Esophagus mucosa (tissue), 1 donor: ENCODE results near the gene DNAJC8. TPM values are rescaled to one million over a fixed set of nuclear protein-coding genes. Genes with fewer than 3 reads are reported as not detected.

ENCODE experiments used
- ATAC-seq: fragments of 200-7000 bp; cut with Tn5 transposase; one replicate; pipeline ENCODE4 v1.9.1; 2020
- total RNA-seq: library from RNA; stranded (reverse); gene quantifications from one replicate; pipeline ENCODE4 v1.2.4, GENCODE V29; 2023
- donor health status: DM: yes; HTN: yes; CAD: no.

Gene DNAJC8
- total RNA-seq, 1 donor from 2014 or later: 45.8 TPM

DNA sequence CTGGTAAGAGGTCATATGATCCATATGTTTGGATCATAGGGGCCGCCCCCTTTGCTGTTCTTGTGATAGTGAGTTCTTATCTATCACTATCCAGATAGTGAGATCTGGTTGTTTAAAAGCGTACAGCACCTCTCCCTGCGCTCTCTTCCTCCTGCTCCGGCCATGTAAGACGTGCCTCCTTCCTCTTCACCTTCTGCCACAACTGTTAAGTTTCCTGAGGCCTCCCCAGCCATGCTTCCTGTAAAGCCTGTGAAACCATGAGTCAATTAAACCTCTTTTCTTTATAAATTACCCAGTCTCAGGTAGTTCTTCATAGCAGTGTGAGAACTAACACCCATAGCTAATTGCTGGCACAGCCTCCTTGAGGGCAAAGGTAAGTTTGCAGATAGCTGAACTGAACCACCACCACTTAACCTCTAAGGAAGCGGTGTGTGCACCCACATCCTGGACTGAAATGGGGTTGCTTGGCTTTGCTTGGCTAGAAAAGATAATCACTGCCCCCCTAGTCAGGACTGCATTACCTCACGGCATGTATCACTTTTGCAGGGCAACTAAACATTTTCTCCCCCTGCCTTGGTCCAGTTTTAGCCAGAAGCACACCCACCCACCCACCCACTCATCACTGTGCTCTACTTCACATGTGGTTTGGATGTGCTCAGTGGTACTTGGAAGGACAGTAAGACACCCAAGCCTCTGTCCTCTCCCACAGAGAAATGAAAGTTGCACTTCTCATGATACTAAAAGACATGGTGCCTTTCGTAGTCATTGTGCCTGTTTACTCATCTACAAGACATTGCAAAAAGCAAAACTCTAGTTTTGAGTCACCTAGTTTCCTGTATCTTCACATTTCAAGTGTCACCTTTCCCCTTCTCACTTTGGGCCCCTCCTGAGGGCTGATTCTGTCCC, 33.2 kb downstream of the DNAJC8 start:
- ATAC-seq: peak; percentile 7

DNA sequence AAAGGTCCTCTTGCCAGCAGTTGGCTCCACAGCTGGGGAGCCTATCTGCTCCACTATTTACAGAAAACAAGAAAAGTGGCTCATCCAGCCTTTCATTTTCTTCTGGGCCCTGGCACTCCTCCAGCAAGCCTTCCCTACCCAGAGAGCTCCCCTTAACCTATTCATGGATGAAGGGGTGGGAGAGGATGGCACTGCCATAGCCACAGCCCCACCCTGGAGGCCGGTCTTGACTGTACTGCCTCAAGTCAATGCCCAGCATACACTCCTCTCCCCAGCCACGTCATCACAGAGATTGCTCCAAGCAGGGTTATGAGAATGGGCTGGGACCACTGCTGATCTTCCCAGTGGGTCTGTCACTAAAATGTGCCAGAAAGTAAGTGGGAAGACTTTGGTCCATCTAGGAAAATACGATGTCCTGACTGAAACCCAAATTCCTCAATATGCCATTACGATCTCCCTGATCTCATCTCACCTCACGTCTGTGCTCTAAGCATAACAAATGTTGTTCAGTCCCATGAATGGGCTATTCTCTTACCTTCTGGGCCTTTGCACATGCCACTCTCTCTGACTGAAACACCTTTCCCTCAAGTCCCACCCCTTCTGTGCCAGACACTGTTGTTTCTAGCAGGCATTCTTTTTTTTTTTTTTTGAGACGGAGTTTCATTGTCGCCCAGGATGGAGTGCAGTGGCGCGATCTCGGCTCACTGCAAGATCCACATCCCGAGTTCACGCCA, 35.0 kb downstream of the DNAJC8 start:
- ATAC-seq: no peak

DNA sequence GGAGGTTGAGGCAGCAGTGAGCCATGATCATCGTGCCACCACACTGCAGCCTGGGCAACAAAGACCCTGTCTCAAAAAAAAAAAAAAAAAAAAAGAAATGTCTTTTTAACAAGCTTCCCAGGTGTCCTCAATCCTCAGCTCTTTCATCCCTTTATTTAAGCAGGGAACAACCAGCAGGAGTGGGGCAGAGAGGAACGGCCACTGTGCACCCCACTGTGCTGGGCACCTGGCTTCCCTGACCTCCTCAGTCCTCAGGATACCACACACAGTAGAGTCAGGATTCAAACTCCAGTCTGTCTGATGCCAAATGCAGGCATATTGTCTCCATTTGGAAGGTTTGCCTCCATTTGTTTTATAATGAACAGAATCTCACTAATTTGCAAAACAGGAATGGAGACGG, 36.5 kb downstream of the DNAJC8 start:
- no peak for ATAC-seq

DNA sequence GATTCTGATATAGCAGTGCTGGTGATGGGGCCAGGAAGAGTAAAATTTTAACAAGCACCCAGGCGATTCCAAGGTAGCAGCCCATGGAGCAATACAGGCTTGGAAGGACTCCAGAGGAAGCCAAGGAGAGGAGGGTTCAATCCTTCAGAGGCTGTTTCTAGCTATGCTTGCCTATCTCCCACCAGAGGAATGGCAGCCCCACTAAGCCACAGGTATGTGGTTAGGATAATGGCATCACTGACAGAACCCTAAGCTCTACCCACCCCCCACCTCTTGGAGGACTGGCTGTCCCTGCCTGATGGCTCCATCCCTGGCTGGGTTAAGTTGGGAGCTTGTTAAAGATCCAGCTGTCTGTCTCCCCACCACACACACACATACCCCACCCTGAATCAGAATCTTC, 37.0 kb downstream of the DNAJC8 start:
- ATAC-seq: no peak

DNA sequence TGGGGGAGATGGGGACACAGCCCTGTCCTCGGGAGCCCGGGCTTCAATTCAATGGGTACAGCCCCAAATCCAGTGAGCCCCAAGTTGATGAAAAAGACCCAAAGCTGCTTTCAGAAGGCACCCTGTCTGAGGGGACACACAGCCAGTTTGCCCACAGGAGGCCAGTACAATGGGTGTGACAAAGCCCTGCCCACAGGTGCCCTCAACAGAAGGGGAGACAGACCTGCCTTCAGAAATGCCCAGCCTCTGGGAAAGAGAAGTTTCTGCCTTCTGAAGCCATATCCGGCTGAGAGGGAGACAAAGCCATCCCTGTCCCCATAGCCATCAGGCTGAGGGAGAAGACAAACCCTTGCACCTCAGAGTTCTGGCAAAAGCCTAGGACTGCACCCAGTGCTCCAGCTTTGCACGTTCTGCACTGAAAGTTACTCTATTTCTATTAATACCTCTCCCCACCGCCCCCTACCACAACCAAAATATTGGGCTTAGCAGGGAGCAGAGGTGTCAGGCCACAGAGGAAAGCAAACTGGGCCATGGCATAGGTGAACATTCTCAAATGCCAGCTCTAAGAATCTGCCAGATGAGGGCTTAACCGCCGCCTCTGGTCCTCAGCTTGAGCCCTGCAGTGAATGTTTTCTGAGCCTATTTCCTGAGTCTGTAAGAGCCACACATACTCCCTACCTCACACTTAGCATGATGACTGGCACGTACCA, 38.3 kb downstream of the DNAJC8 start:
- ATAC-seq: no peak

DNA sequence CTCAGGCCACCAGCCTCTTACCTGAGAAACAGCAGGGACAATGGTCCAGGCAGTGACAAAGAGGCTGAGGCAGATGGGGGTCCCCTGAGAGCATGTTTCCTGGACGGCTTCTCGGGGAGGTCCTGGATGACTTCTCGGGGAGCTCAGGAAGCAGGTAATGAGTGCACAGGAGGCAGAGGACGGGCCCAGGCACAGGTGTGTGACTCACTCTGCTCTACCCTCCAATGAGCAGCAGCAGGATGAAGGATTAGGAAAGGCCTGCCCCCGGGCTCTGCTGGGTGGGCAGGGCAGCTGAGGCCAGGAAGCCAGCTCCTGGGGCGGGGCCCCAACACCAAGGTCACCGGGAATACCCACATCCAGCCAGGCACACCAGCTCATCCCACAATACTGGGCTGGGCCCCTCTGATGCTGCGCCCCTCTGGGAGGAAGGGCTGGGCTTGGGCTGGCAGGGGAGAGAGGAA, 39.1 kb downstream of the DNAJC8 start:
- ATAC-seq: peak; percentile 95

DNA sequence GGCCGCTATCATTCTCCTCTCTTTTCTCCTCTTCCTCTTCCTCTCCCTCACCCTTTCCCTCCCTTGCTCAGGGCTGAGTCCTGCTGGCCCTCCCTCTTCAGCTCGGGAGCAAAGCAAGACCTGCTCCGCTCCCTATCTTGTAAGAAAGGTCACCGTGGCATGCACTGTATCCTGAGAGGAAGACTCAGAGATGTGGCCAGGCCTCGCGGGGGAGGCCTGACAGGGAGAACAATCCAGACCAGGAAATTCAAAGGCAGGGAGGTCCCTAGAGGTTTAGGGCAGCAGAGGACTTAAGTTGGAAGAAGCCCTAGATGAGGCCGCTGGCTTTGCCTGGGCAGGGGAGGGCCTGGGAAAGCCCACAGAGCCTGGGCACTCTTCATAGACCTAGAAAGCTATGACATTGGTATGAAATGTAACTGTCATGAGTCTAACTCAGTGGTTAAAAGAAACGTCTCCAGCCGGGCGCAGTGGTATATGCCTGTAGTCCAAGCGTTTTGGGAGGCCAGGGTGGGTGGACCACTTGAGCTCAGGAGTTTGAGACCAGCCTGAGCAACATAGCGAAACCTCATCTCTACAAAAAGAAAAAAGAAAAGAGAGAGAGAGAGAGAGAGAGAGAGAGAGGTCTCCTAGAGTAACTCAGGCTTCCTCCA, 41.7 kb downstream of the DNAJC8 start:
- ATAC-seq: no peak

DNA sequence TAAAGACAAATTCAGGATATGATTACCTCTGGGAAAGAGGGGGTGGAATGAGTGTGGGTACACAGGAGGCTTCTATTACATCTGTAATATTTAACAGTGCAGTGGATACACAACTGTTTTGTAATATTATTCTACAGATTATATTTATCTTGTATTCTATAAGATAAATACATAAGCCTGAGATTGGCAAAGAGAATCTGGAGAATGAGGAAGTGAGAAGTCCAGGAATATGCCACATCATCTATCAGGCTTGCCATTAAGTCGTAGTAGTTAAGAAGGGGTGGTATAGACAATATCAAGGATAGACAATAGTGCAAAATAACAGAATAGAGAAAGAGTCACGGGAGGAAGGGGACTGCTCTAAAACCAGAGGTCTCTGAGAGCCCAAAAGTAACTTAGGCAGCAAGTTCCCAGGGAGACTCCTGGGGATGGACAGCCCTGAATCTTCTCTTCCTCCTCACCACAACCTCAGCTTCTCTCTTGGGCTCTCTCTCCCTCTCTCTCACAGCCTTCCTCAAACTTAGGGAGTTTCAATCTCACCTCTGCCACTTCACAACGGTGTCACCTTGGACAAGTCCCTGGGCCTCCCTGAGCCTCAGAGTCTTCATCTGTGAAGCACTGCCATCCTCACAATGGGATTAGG, 42.4 kb downstream of the DNAJC8 start:
- ATAC-seq: no peak

DNA sequence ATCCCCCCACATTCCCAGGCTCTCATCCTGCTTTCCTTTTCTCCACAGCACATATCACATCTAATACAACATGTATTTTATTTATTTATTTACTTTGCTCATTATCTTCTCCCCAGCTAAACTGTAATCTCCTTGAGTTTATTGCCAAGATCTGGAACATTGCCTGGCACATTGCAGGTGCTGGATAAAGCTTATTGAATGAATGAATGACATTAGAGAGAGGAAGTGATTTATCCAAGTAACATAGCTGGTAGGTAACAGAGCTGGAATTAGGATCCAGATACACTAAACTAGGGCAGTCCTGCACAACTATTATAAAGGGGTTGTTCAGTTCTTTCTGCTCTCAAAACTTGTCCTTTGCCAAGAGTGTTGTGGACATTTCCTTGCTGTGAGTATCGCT, 47.8 kb downstream of the DNAJC8 start:
- ATAC-seq: no peak

DNA sequence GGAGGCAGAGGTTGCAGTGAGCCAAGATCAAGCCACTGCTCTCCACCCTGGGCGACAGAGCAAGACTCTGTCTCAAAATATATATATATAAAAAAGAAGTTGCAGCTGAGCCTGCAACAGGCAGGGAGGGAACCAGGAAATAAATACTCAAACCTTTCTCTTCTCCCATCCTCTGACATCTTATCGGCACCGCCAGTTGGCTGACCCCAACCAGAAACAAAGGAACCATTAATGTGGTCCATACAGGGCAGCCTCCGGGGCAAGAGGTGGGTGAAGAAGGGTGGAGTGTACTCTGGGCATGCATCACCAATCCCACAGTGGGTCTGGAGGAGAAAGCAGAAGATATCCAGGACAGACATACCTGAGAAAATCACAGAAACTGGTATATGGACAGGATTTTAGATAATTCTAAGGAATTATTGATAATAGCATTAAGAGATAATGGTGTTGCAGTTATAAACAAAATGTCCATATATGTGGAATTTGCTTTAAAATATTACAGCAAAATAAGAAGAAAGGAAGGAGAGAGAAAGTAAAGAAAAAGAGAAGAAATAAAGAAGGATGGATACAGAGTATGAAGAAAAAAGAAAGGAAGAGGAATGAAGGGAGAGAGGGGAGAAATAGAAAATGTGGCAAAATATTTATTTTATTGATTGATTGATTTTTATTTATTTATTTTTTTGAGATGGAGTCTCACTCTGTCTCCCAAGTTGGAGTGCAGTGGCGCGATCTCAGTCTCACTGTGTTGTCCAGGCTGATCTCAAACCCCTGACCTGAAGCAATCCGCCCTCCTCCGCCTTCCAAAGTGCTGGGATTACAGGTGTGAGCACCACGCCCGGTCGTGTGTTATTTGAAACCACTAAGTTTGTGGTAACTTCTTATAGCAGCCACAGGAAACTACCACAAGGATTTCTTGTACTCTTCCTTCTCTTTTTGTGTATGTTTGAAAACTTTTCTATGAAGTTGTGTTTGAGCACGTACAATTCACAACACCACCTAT, 52.2 kb downstream of the DNAJC8 start:
- ATAC-seq: no peak

DNA sequence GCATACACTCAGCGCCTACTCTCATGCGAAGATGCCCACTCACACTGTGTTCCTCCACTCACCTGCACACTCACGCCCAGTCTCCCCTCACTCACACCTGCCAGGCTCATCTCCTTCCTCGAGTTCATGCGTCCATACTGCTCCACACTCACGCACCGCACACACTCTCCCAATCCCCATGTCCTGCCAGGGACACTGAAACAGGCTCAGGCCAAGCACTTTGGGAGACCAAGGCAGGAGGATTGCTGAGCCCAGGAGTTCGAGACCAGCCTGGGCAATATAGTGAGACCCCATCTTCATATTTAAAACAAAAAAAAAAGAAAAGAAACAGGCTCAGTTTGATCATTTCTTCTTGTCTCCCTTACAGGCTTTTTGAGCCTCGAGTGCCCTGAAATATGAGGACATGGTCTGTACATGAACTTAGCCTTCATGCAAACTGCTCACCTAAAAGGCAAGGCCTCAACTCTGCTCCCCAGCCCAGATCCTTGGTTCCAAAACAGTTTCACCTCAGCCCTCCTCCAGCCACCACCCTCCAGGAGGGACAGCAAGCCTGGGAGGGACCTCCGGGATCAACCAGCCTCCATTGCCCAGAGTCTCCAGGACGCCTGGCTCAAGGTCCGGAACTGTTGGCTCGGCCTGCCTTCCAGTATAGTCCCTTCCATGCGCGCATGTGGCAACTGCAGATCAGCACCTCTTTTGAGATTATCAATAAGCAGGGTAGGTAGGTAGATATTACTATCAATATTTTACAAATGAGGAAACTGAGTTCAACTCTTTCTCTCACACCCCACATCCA, 53.9 kb downstream of the DNAJC8 start:
- ATAC-seq: no peak

DNA sequence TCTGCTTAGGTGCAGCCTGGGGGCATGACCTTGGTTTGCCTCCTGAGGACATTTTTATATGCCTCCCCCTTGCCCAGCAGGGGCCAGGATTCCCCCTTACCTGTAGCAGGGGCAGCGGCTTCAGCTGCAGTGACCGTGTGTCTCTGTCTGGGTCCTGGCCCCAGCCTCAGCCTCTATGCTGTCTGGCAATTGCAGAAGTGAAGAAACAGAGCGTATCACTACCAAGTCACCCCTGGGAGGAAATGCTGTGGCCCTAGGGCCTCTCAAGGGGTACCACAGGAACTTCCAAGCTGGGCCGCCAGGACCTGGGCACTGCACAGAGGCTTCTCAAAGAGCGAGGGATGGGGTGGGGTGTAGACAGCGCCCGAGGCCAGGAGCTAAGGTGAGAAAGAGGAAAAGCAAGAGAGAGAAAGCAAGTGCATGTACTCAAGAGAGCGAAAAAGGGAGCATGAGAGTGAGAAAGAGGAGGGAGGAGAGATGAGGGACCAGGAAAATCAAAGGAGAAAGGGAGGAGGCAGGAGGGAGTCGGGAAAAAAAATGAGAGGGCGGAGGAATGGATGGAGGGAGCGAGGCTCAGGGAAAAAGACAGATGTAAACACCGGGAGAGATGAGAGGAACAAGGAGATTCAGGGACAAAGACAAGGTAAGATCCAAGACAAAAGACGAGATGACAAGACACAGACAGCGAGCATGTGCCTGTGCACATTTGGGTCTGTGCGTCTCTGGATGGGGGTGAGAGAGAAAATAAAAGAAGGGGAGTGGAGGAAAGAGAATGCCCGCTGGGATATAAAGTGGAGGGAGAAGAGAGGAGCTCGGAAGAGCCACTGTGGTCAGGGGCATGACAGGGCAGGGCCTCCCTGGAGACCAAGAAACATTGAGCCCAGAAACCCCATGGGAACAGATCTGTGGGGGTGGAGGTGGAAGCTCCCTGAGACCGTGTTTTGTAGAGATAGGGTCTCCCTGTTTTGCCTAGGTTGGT, 56.0 kb downstream of the DNAJC8 start, which contains the start of gene PTAFR:
TSS of gene PTAFR (minus strand) at position 199 of the 979 bp plus-strand sequence. CDS start 25,669 bp downstream, outside the sequence.
- ATAC-seq: peak; percentile 49

DNA sequence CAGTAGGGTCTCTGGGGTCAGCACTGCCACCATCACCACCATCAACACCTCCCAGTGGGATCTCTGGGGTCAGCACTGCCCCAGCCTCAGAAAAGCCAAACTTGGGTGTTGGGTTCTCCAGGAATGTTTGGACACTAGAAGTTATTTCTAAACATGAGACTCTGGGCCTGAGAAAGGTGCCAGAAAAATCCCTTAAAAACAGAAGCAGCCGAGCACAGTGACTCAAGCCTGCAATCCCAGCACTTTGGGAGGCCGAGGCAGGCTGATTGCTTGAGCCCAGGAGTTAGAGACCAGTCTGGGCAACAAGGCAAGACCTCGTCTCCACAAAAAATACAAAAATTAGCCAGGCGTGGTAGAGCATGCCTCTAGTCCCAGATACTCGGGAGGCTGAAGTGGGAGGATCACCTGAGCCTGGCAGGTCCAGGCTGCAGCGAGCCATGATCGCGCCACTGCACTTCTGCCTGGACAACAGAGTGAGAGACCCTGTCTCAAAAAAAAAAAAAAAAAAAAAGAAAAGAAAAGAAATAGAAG, 56.8 kb downstream of the DNAJC8 start:
- ATAC-seq: no peak

DNA sequence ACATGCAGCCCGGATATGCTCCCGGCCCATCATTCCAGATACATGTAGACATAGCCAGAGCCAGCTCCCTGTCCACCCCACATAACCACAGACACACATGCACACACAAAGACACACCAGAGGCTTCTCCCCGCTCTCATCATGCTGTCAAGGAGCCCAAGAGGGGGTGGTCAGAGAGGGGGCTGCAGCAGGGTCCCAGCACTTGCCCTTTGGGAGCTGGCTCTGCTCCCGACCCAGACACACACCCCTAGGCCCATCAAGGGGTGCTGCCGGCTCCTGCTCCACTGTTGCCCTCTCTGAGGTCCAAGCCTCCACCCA, 58.9 kb downstream of the DNAJC8 start:
- ATAC-seq: no peak

DNA sequence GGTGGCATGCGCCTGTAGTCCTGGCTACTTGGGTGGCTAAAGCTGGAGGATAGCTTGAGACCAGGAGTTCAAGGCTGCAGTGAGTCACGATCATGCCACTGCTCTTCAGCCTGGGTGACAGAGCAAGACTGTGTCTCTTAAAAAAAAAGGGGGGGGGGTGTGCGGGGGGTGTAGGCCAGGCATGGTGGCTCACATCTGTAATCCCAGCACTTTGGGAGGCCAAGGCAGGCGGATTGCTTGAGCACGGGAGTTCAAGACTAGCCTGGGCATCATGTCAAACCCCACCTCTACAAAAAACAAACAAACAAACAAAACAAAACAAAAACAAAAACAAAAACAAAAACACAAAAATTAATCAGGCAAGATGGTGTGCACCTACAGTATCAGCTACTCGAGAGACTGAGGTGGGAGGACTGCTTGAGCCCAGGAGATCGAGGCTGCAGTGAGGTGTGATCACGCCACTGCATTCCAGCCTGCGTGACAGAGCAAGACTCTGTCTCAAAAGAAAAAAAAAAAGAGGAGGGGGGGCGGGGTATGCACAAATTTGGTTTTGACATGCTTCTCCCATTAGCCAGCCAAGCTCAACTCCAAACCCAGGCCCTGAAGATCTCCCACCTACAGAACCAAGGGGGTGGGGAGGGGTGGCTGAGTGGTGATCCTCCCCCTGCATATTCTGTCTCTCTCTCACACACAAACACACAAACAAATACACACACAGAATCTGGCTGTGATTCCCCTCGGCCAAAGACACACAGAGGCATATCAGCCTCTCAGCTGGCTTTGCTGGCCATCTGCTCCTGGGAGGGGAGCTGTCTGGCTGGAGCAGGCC, 59.5 kb downstream of the DNAJC8 start:
- no peak for ATAC-seq

DNA sequence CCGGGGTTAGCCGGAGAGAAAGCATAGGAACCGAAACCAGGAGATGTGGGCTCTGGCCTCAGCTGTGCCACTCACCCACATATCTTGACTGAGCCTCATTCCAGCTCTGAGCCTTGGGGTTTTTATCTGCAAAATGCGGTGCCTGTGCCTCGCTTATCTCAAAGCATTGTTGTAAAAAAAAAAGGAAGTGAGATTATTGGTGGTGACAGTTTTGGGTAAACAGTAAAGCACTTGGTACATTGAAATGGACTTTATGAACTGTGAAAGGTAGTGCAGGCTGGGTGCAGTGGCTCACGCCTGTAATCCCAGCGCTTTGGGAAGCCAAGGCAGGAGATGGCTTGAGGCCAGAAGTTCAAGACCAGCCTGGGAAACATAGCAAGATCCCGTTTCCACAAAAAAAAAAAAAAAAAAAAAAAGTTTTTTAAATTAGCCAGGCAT, 60.1 kb downstream of the DNAJC8 start:
- ATAC-seq: peak; percentile 26

DNA sequence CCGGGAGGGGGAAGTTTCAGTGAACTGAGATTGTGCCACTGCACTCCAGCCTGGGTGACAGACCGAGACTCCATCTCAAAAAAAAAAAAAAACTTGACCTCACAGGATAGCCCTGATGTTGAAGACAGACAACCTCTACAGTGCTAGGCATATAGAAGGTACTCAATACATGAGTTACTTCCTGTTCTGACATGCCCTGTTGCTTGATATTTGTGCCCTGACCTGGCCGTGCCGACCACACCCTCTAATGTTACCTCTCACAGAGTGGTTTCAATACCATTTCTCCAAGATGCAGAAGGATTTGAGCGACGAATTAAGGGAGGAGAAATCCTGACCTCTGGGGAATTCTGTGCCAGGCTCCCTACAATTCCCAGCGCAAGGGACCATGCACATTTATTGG, 61.6 kb downstream of the DNAJC8 start:
- peak; percentile 66 for ATAC-seq
